Measurements from ENCODE around the gene CSK. TPM values are rescaled to one million over a fixed set of nuclear protein-coding genes. Genes with fewer than 3 reads are reported as not detected.

The CSK gene
- total RNA-seq, 1 experiment from 2014 or later = 103 TPM

DNA sequence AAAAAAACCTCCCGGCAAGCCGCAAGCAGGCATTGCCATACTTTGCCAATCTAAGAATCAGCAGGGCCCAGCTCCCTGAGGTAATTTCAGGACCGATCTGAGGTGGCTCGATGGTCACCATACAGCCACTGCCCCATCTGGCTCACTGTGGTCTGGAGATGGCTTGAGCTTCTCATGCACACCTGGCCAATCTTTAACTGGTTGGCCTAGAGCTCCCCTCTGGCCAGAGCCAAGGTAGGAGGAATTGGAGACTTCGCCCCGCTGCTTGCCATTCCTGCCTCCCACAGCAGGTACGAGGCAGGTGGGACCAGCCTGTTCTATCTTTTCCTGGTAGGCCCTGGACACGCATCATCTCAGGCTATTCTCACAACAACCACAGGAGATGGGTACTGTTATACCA lies 23.1 kb upstream of the CSK start:
- intact Hi-C loops (cut with micrococcal nuclease; ENCODE audit: unreplicated experiment) = no loop called here
- Histone ChIP-seq H3K27me3 (replicated peaks; ENCODE audit: insufficient read depth, low read depth, low read length, poor library complexity) (no peaks in the 10 kb centered on the region), H3K9me3 (ENCODE audit: low read depth, low read length, poor library complexity, severe bottlenecking) (no peaks in the 10 kb centered on the region), H3K27ac (ENCODE audit: low read depth, low read length, poor library complexity, severe bottlenecking) (no peak overlapping the region), H3K4me3 (ENCODE audit: low read depth, low read length, poor library complexity, severe bottlenecking) (no peak overlapping the region), H3K4me1 (ENCODE audit: insufficient read depth, low read length, poor library complexity, severe bottlenecking) (no peaks in the 10 kb centered on the region), H3K36me3 (ENCODE audit: insufficient read depth, low read length, poor library complexity, severe bottlenecking) (no peaks in the 10 kb centered on the region)
- no peak for DNase-seq (ENCODE audit: low spot score)
- CTCF ChIA-PET = no interaction called here
- BruUV-seq (replicated peaks) = no TSS peak
- TF ChIP-seq EZH2 (IDR thresholded peaks at IDR 0.05; ENCODE audit: borderline replicate concordance, low read depth, low read length, poor library complexity, severe bottlenecking) (no peak), CTCF (conservative IDR thresholded peaks at IDR 0.05; ENCODE audit: low read depth, low read length) (no peak)
- POLR2A ChIA-PET (ENCODE audit: low non-redundant PET) = interaction anchor here (0.7 kb wide), 1 partner anchor 973 kb away, joined by 4 read pairs; no protein-coding TSS in a partner anchor

GRCh38 chr15:74762791-74763150 lies 19.1 kb upstream of the CSK start:
- POLR2A ChIA-PET (ENCODE audit: low non-redundant PET) = no interaction called here
- Histone ChIP-seq H3K9me3 (ENCODE audit: low read depth, low read length, poor library complexity, severe bottlenecking) (no peaks in the 10 kb centered on the region), H3K4me1 (ENCODE audit: insufficient read depth, low read length, poor library complexity, severe bottlenecking) (no peaks in the 10 kb centered on the region), H3K27me3 (replicated peaks; ENCODE audit: insufficient read depth, low read depth, low read length, poor library complexity) (no peaks in the 10 kb centered on the region), H3K27ac (ENCODE audit: low read depth, low read length, poor library complexity, severe bottlenecking) (no peak overlapping the region), H3K4me3 (ENCODE audit: low read depth, low read length, poor library complexity, severe bottlenecking) (no peak overlapping the region), H3K36me3 (ENCODE audit: insufficient read depth, low read length, poor library complexity, severe bottlenecking) (no peaks in the 10 kb centered on the region)
- intact Hi-C loops (cut with micrococcal nuclease; ENCODE audit: unreplicated experiment) = no loop called here
- no peak for TF ChIP-seq CTCF (conservative IDR thresholded peaks at IDR 0.05; ENCODE audit: low read depth, low read length)
- no peak for TF ChIP-seq EZH2 (IDR thresholded peaks at IDR 0.05; ENCODE audit: borderline replicate concordance, low read depth, low read length, poor library complexity, severe bottlenecking)
- BruUV-seq (replicated peaks) = no TSS peak
- no peak for DNase-seq (ENCODE audit: low spot score)
- CTCF ChIA-PET = no interaction called here

- no TSS peak for BruUV-seq (replicated peaks)
- intact Hi-C loops (cut with micrococcal nuclease; ENCODE audit: unreplicated experiment) = no loop called here
- Histone ChIP-seq H3K4me1 (ENCODE audit: insufficient read depth, low read length, poor library complexity, severe bottlenecking) (no peaks in the 10 kb centered on the region), H3K9me3 (ENCODE audit: low read depth, low read length, poor library complexity, severe bottlenecking) (no peaks in the 10 kb centered on the region), H3K27ac (ENCODE audit: low read depth, low read length, poor library complexity, severe bottlenecking) (no peak overlapping the region), H3K4me3 (ENCODE audit: low read depth, low read length, poor library complexity, severe bottlenecking) (no peak overlapping the region), H3K27me3 (replicated peaks; ENCODE audit: insufficient read depth, low read depth, low read length, poor library complexity) (no peaks in the 10 kb centered on the region), H3K36me3 (ENCODE audit: insufficient read depth, low read length, poor library complexity, severe bottlenecking) (no peaks in the 10 kb centered on the region)
- POLR2A ChIA-PET (ENCODE audit: low non-redundant PET) = no interaction called here
- no peak for TF ChIP-seq CTCF (conservative IDR thresholded peaks at IDR 0.05; ENCODE audit: low read depth, low read length)
- TF ChIP-seq EZH2 (IDR thresholded peaks at IDR 0.05; ENCODE audit: borderline replicate concordance, low read depth, low read length, poor library complexity, severe bottlenecking) = no peak
- CTCF ChIA-PET = no interaction called here
- DNase-seq (ENCODE audit: low spot score) = no peak
Observed at GRCh38 chr15:74763416-74763815, 18.5 kb upstream of the CSK start.
